GM18499 (cell line): ENCODE data around the gene TRIM61.

Source experiments
- ATAC-seq: cut with Tn5 transposase; IDR thresholded peaks from one replicate; pipeline ENCODE4 v1.9.1; 2021; ENCODE audit warnings: moderate number of reproducible peaks; ENCODE audit not compliant: insufficient read depth, unreplicated experiment

Gene TRIM61

DNA sequence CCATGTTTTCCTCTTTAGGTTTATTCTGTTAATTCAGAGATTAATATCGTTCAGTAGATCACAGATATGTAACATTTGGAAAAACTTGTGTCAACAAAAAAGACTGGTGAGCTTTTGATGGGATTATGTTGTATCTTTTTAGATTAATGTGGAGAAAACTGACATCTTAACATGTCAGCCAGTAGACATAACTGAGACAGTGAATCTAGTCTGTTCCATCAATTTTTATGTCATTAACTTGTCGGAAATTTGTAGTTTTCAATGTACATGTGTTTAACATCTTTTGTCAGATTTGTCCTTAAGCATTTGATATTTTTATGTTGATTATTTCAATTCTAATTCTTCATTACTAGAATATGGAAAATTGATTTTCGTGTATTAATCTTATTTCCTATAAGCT, 58.5 kb downstream of the TRIM61 start:
- ATAC-seq = no peak
